Brain microvascular endothelial cell (primary cell): Measurements from ENCODE around the gene AMACR.

Source experiments
- DNase-seq: peaks from one replicate; pipeline ENCODE4 v3.0.0-alpha.2; 2020
- H3K27ac ChIP-seq: fragments of 250-450 bp; sonication (Bioruptor Pico); 2 replicates; pipeline ENCODE4 v1.5.1; 2020; ENCODE audit warnings: mild to moderate bottlenecking, moderate library complexity
- H3K27me3 ChIP-seq: fragments of 250-450 bp; sonication (Bioruptor Pico); replicated peaks from 2 replicates; pipeline ENCODE4 v1.5.1; 2020; ENCODE audit warnings: mild to moderate bottlenecking
- H3K36me3 ChIP-seq: fragments of 250-450 bp; sonication (Bioruptor Pico); replicated peaks from 2 replicates; pipeline ENCODE4 v1.5.1; 2020; ENCODE audit warnings: mild to moderate bottlenecking
- H3K4me3 ChIP-seq: 2 replicates; pipeline ENCODE4 v1.5.1; 2011; ENCODE audit warnings: low read depth, mild to moderate bottlenecking, control low read depth, low read length, moderate library complexity
- CTCF ChIP-seq: IDR thresholded peaks from 2 replicates; pipeline ENCODE4 v1.5.1; 2011; ENCODE audit warnings: low read depth, mild to moderate bottlenecking, moderate library complexity, low read length, control low read depth, inconsistent platforms; ENCODE audit errors: missing control alignments
- in situ Hi-C: cut with HindIII; loops from 2 replicates; pipeline ENCODE4 v1.10.0; 2017; ENCODE audit warnings: low sequenced_read_pairs, low pct_ligation_motif_present

Gene AMACR

GRCh38 chr5:34053571-34054399 lies 45.9 kb upstream of the AMACR start:
- no peak overlapping the region for H3K27ac ChIP-seq
- no peak for DNase-seq
- no peak for TF ChIP-seq CTCF
- no peaks in the 10 kb centered on the region for H3K36me3 ChIP-seq
- H3K4me3 ChIP-seq: no peak overlapping the region
- in situ Hi-C loops: no loop called here
- no peaks in the 10 kb centered on the region for H3K27me3 ChIP-seq

GRCh38 chr5:34053133-34053532 lies 45.3 kb upstream of the AMACR start:
- peak; percentile 63 for DNase-seq
- no peak overlapping the region for H3K27ac ChIP-seq
- in situ Hi-C loops: no loop called here
- H3K36me3 ChIP-seq: no peaks in the 10 kb centered on the region
- TF ChIP-seq CTCF: no peak
- H3K27me3 ChIP-seq: no peaks in the 10 kb centered on the region
- no peak overlapping the region for H3K4me3 ChIP-seq

- H3K27me3 ChIP-seq: no peaks in the 10 kb centered on the region
- H3K27ac ChIP-seq: no peak overlapping the region
- no peak for TF ChIP-seq CTCF
- H3K4me3 ChIP-seq: no peak overlapping the region
- DNase-seq: no peak
- in situ Hi-C loops: no loop called here
- no peaks in the 10 kb centered on the region for H3K36me3 ChIP-seq
Measured at GRCh38 chr5:34051374-34051980, 43.6 kb upstream of the AMACR start.

- Histone ChIP-seq H3K27me3 (no peaks in the 10 kb centered on the region), H3K4me3 (no peak overlapping the region), H3K36me3 (no peaks in the 10 kb centered on the region), H3K27ac (no peak overlapping the region)
- TF ChIP-seq CTCF: no peak
- in situ Hi-C loops: no loop called here
- no peak for DNase-seq
Measured at GRCh38 chr5:34047774-34048572, 40.1 kb upstream of the AMACR start.

GRCh38 chr5:34047143-34047542 lies 39.3 kb upstream of the AMACR start:
- H3K4me3 ChIP-seq: no peak overlapping the region
- no peak overlapping the region for H3K27ac ChIP-seq
- no peak for DNase-seq
- no peaks in the 10 kb centered on the region for H3K36me3 ChIP-seq
- H3K27me3 ChIP-seq: no peaks in the 10 kb centered on the region
- no peak for TF ChIP-seq CTCF
- in situ Hi-C loops: no loop called here
